ENCODE data around the gene HLA-DQA2. TPM values are rescaled to one million over a fixed set of nuclear protein-coding genes. Genes with fewer than 3 reads are reported as not detected.

Gene HLA-DQA2
- total RNA-seq: not detected in 2 replicates

DNA sequence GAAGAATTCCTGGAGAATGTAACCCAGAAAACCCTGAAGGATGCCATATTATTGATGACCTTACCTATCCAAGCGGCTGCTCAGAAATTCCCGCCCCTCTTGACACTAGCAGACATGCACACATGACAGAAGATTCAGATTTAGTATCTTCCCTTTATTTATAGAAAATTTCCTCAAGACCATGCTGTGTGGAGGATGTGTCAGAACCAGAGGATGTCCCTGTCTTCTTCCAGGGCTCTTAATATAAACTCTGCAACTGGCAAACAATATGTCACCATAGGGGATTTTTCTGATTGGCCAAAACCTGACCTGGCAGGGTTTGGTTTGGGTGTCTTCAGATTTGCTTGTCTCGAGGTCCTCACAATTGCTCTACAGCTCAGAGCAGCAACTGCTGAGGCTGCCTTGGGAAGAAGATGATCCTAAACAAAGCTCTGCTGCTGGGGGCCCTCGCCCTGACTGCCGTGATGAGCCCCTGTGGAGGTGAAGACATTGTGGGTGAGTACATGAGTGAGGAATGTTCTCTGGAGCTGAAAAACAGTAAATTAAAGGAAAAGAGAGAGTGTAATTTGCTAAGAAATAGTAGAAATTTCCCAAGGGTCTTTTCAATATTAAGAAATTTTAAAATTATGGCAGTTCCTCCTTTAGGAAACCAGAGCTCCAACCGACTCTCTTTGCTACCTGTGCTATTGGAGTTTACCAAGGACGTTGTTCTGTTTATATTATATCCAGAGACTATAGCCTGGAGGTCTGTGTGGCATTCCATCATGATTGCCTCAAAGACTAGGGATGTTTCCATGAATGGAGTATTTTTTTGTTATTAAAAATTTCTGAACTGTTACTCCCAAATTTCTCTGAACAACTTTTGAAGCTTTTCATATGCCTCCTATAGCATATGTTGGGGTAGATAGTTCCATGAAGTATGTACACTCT lies at the start of gene HLA-DQA2:
Gene HLA-DQA2, plus strand, starts transcription at position 361 of the 930 bp plus-strand sequence. Its CDS starts 53 bp downstream, at position 414.

DNA sequence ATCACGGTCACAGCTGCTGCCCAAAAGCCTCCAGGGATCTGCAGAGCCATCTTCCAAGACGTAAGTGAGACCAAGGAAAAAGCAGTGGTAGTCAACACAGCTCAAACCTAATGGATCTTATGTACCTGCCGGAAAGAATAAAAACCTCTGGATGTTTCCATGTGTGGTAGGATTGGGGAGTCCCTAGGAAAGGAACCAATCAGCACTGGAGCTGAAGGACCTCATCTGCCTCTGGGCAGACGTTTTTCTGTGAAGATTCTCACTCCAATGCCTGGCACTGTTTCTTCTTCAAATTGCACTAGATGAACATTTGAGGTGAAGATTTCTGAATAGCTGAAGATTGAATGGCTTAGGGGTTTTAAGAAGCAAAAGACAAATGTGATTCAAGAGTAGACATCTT lies 22.2 kb downstream of the HLA-DQA2 start, which contains the start of gene HLA-DQB2:
Gene HLA-DQB2, minus strand, starts transcription at position 112 of the 400 bp plus-strand sequence. Its CDS starts 62 bp downstream, at position 50.

Other genes starting within 250 kb of the HLA-DQA2 start
- gene HLA-DRB5, start 211.1 kb upstream of the HLA-DQA2 start, total RNA-seq: 0.09 TPM in 1 of 2 replicates, not detected in the other
- gene HLA-DRB1, start 151.5 kb upstream of the HLA-DQA2 start, total RNA-seq: not detected in 2 replicates
- gene HLA-DQA1, start 104.0 kb upstream of the HLA-DQA2 start, total RNA-seq: not detected in 2 replicates
- not detected in 2 replicates for gene HLA-DQB1, start 74.7 kb upstream of the HLA-DQA2 start, total RNA-seq
- not detected in 2 replicates for gene HLA-DQB2, start 22.1 kb downstream of the HLA-DQA2 start, total RNA-seq
- 0.18 TPM in 1 of 2 replicates, not detected in the other for gene HLA-DOB, start 75.6 kb downstream of the HLA-DQA2 start, total RNA-seq
- gene TAP2, start 97.3 kb downstream of the HLA-DQA2 start, total RNA-seq: 8.3 and 11.4 TPM in 2 replicates
- gene PSMB8, start 102.7 kb downstream of the HLA-DQA2 start, total RNA-seq: 29.8 and 31.2 TPM in 2 replicates
- 54.9 and 66.3 TPM in 2 replicates for gene TAP1, start 112.3 kb downstream of the HLA-DQA2 start, total RNA-seq
- gene PSMB9, start 112.8 kb downstream of the HLA-DQA2 start, total RNA-seq: 11.6 and 12.9 TPM in 2 replicates
- not detected in 2 replicates for gene HLA-DMB, start 199.6 kb downstream of the HLA-DQA2 start, total RNA-seq
- 0.78 and 2.1 TPM in 2 replicates for gene HLA-DMA, start 211.7 kb downstream of the HLA-DQA2 start, total RNA-seq
- gene BRD2, start 227.2 kb downstream of the HLA-DQA2 start, total RNA-seq: 79.3 and 102 TPM in 2 replicates